ENCODE measurements around the gene TBC1D12.
"Not testable (repeated sequence)": the region's sequence is repeated elsewhere in the genome, so short reads cannot be mapped to it uniquely, and the experiment has no call there.

The TBC1D12 gene

GRCh38 chr10:94549221-94549620 is 146.9 kb downstream of the TBC1D12 start:
- Histone ChIP-seq H4K20me1 (ENCODE audit: insufficient read depth, low read length) (peaks cover 4% of the 10 kb centered on the region; the same call in 1 of the 2 replicates), H3K4me3 (ENCODE audit: low read length) (no peak overlapping the region), H3K4me2 (ENCODE audit: low read depth, low read length) (no peak overlapping the region), H3F3A (ENCODE audit: insufficient read depth, low read length) (peaks cover 20% of the 10 kb centered on the region), H3K9me3 (replicated peaks; ENCODE audit: insufficient read depth, low read length) (no peaks in the 10 kb centered on the region), H3K27ac (ENCODE audit: low read length) (no peak overlapping the region), H3K27me3 (replicated peaks; ENCODE audit: insufficient read depth, low read length) (no peaks in the 10 kb centered on the region), H3K4me1 (ENCODE audit: low read length) (peaks cover 8% of the 10 kb centered on the region; the same call in 1 of the 2 replicates), H3K9me2 (replicated peaks; ENCODE audit: insufficient read depth, low read length) (no peaks in the 10 kb centered on the region), H2AFZ (ENCODE audit: low read length) (no peak overlapping the region), H3K9ac (ENCODE audit: low read length) (no peak overlapping the region), H3K36me3 (replicated peaks; ENCODE audit: insufficient read depth, low read length) (peaks cover 4% of the 10 kb centered on the region), H3K79me2 (ENCODE audit: low read length) (peaks cover 82% of the 10 kb centered on the region)
- TF ChIP-seq CTCF (IDR thresholded peaks at IDR 0.05; ENCODE audit: low read length) (no peak), EZH2 (optimal IDR thresholded peaks at IDR 0.05; ENCODE audit: low read depth, low read length) (no peak), EZH2phosphoT487 (IDR thresholded peaks at IDR 0.05; ENCODE audit: low read length) (no peak)
- no peak for DNase-seq

DNA sequence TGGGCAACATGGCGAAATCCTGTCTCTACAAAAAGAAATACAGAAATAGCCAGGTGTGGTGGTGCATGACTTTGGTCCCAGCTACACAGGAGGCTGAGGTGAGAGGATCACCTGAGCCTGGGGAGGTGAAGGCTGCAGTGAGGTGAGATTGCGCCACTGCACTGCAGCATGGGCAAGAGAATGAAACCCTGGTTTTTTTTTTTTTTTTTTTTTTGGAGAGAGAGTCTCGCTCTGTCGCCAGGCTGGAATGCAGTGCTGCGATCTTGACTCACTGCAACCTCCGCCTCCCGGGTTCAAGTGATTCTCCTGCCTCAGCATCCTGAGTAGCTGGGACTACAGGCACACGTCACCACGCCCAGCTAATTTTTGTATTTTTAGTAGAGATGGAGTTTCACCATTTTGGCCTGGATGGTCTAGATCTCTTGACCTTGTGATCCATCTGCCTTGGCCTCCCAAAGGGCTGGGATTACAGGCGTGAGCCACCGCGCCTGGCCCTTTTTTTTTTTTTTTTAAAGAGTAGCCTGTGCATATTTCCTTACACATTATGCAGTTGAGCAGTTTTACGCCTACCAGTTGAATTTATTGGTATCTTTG is 165.5 kb downstream of the TBC1D12 start:
- DNase-seq; H3F3A ChIP-seq (ENCODE audit: insufficient read depth, low read length); H2AFZ ChIP-seq (ENCODE audit: low read length); H3K36me3 ChIP-seq (replicated peaks; ENCODE audit: insufficient read depth, low read length); H3K4me3 ChIP-seq (ENCODE audit: low read length); H4K20me1 ChIP-seq (ENCODE audit: insufficient read depth, low read length); H3K9ac ChIP-seq (ENCODE audit: low read length); H3K9me2 ChIP-seq (replicated peaks; ENCODE audit: insufficient read depth, low read length); H3K4me1 ChIP-seq (ENCODE audit: low read length); H3K27me3 ChIP-seq (replicated peaks; ENCODE audit: insufficient read depth, low read length); H3K4me2 ChIP-seq (ENCODE audit: low read depth, low read length); H3K9me3 ChIP-seq (replicated peaks; ENCODE audit: insufficient read depth, low read length); H3K27ac ChIP-seq (ENCODE audit: low read length): not testable (repeated sequence)
- peaks cover 13% of the 10 kb centered on the region; the same call in 1 of the 2 replicates for H3K79me2 ChIP-seq (ENCODE audit: low read length)

DNA sequence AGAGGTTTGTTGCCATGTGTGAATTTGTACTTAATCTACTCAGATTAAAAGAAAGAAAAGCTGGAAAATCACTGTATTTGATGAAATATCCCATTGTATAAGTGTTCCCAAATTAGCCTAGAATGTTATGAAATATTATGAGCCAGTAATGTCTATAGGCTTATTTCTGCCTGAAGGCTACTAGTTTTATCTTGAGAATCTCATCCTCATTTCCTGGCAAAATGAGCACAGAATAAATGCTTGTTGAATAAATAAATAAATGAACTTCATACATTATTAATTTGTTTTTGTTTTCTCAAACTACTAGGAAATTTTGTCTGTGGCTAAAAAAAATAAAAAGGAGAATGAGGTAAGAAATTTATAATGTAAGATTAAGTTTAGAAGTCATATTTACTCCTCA is 168.7 kb downstream of the TBC1D12 start:
- Histone ChIP-seq H3K4me1 (ENCODE audit: low read length) (no peaks in the 10 kb centered on the region), H3F3A (ENCODE audit: insufficient read depth, low read length) (no peaks in the 10 kb centered on the region), H3K27me3 (replicated peaks; ENCODE audit: insufficient read depth, low read length) (no peaks in the 10 kb centered on the region), H3K9me2 (replicated peaks; ENCODE audit: insufficient read depth, low read length) (no peaks in the 10 kb centered on the region), H3K79me2 (ENCODE audit: low read length) (peaks cover 16% of the 10 kb centered on the region), H3K27ac (ENCODE audit: low read length) (no peak overlapping the region), H3K9ac (ENCODE audit: low read length) (no peak overlapping the region), H3K9me3 (replicated peaks; ENCODE audit: insufficient read depth, low read length) (no peaks in the 10 kb centered on the region), H2AFZ (ENCODE audit: low read length) (no peak overlapping the region), H3K4me2 (ENCODE audit: low read depth, low read length) (no peak overlapping the region), H3K4me3 (ENCODE audit: low read length) (no peak overlapping the region), H4K20me1 (ENCODE audit: insufficient read depth, low read length) (no peaks in the 10 kb centered on the region; the same call in 1 of the 2 replicates), H3K36me3 (replicated peaks; ENCODE audit: insufficient read depth, low read length) (peaks cover 1% of the 10 kb centered on the region; the same call in 1 of the 2 replicates)
- no peak for TF ChIP-seq EZH2 (optimal IDR thresholded peaks at IDR 0.05; ENCODE audit: low read depth, low read length)
- no peak for TF ChIP-seq EZH2phosphoT487 (IDR thresholded peaks at IDR 0.05; ENCODE audit: low read length)
- TF ChIP-seq CTCF (IDR thresholded peaks at IDR 0.05; ENCODE audit: low read length): no peak
- DNase-seq: no peak

DNA sequence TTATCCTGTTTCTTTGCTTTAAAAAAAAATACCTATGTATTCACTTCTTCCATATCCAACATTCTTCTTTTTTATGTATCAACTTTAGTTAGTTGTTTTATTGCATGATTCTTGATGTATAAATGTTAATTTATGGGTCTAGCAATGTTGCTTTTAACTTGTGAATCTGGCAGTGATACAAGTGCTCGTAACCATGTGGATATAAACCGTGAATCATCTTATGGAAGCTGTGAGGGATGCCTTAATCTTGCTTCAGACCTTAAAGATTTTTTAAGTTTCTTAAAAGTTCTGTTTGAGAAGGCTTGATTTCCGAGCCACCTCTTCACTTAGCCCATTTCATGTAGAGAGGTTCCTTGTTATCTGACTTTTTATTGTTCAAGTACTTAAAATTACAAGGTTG is 169.2 kb downstream of the TBC1D12 start:
- Histone ChIP-seq H3F3A (ENCODE audit: insufficient read depth, low read length) (no peaks in the 10 kb centered on the region), H3K4me2 (ENCODE audit: low read depth, low read length) (no peak overlapping the region), H3K9me2 (replicated peaks; ENCODE audit: insufficient read depth, low read length) (no peaks in the 10 kb centered on the region), H3K27me3 (replicated peaks; ENCODE audit: insufficient read depth, low read length) (no peaks in the 10 kb centered on the region), H4K20me1 (ENCODE audit: insufficient read depth, low read length) (no peaks in the 10 kb centered on the region; the same call in 1 of the 2 replicates), H3K79me2 (ENCODE audit: low read length) (peaks cover 16% of the 10 kb centered on the region), H3K4me1 (ENCODE audit: low read length) (no peaks in the 10 kb centered on the region), H2AFZ (ENCODE audit: low read length) (no peak overlapping the region), H3K27ac (ENCODE audit: low read length) (no peak overlapping the region), H3K4me3 (ENCODE audit: low read length) (no peak overlapping the region), H3K9ac (ENCODE audit: low read length) (no peak overlapping the region), H3K36me3 (replicated peaks; ENCODE audit: insufficient read depth, low read length) (peaks cover 4% of the 10 kb centered on the region; the same call in 1 of the 2 replicates), H3K9me3 (replicated peaks; ENCODE audit: insufficient read depth, low read length) (no peaks in the 10 kb centered on the region)
- TF ChIP-seq EZH2 (optimal IDR thresholded peaks at IDR 0.05; ENCODE audit: low read depth, low read length): no peak
- TF ChIP-seq CTCF (IDR thresholded peaks at IDR 0.05; ENCODE audit: low read length): no peak
- TF ChIP-seq EZH2phosphoT487 (IDR thresholded peaks at IDR 0.05; ENCODE audit: low read length): no peak
- no peak for DNase-seq

Measured in MM.1S (cell line).